HT-29 (cell line): ENCODE results near the gene STAC3. TPM values are rescaled to one million over a fixed set of nuclear protein-coding genes. Genes with fewer than 3 reads are reported as not detected.
"Not testable (repeated sequence)": the region's sequence is repeated elsewhere in the genome, so short reads cannot be mapped to it uniquely, and the experiment has no call there.

Experiments used
- DNase-seq: peaks from one replicate; pipeline ENCODE4 v3.0.0-alpha.2; 2015; ENCODE audit warnings: low spot score
- total RNA-seq: library from RNA; depleted of rRNA; stranded (reverse); fragments of >200 nt; shearing (Covaris generic); gene quantifications from 2 replicates; pipeline ENCODE4 v1.2.3, GENCODE V29; 2014; rRNA removed

STAC3 gene
- total RNA-seq = 0.41 and 1.1 TPM in 2 replicates

DNA sequence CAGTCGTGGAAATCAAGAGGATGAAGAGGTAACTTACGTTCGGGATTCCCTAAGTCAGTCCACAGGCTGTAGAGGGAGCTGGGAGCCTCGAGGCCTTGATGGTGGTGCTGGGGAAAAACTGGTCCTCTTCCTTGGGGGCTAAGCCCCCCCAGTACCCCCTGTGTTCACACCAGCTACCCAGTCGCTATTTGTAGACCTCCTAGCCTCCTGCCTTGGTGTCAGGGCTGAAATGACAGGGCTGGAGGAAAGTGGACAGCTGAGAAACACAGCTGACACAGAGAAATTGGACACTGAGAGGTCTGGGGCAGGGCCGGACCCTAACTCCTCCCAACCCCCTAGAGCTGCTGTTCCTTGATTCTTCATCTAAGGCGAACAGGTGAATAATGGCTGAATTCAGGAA is at the start of gene STAC3:
TSS of gene STAC3 (minus strand) at position 232 of the 400 bp plus-strand sequence. CDS start 1,551 bp downstream, outside the sequence.
- no peak for DNase-seq

DNA sequence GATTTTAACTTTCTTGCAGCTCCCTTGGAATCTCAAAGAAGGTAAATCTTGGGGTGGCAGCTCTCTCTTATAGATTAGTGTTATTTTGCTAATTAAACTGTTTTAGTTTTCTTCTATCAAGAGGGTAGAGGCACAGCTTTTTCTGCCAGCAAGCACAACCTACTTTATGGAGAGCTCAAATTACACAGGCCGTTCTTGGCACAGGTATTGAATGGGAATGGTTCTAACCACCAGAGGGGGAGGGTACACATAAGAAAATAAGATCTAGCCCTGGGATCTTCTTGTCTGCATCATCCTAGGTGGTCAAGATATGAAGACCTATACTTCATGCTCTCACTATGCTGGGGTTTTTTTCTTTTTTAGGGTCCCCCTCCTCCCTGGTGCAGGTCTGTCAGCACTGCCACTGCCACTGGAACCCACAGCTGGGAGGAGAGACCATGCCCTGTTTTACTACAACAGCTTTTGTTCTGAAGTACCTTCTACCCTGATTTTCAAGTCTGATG is 48.6 kb upstream of the STAC3 start:
- DNase-seq = no peak

DNA sequence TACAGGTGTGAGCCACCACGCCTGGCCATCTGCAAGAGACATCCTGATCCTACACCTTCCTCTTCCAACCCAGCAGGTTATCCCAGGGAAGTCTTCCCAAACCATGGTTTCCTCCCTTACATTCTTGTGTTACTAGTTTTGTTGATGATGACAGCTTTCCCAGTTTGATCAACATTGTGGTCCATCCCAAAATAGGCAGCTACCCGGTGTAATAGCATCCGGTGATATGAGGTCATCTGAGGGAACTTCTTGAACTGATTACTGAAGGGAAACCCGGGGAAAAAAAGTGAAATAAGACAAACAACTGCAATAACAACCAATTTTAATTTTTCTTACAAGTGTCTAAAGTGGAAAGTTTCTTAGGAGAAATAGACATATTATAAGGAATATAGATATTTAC is 45.3 kb upstream of the STAC3 start:
- DNase-seq = no peak

DNA sequence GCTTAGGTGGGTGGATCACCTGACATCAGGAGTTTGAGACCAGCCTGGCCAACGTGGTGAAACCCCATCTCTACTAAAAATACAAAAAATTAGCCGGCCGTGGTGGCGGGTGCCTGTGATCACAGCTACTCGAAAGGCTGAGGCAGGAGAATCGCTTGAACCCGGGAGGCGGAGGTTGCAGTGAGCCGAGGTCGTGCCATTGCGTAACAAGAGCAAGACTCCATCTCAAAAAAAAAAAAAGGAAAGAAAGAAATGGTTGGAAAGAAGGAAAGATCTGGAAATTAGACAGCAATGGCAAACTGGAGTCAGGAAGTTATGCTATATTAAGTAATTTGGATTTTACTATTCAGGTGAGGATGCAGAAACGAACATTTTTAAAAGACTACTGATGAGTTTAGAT is 31.1 kb upstream of the STAC3 start:
- DNase-seq = not testable (repeated sequence)

DNA sequence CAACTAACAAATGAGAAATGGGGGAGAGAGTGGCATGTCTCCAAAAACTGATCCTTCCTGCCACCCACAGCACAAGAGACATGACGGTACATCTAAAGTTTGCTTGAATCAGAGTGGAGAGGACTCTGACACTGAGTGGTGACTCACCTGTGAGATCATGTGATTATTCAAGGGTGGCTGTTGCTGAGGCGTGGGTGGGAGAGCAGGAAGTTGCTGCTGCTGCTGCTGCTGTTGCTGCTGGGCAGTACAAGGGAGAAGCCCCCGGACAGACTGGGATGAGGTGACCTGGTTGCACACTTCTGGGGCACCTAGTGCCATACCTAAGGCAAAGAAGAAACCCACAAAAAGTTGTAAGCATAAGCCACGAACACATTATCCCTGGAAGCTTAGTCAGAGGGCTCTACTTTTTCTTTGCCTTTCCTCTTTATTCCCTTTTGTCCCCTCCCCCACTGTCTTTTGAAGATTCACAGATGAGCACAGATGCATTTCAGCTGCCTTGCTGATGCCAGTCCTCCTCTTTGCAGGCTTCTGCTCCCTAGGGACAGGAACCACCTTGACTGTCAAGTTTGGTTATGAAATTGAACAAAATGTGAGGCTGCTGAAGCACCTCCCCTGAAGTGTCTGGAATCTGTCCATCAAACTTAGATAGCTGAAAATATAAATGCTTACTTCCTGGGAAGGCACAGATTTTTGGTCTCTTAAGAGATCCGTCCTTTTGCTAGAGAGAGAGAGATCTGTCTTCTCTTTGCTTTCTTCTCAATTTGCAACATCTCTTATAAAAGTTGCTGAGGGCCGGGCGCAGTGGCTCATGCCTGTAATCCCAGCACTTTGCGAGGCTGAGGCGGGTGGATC is 29.4 kb upstream of the STAC3 start:
- peak; percentile 79 for DNase-seq

DNA sequence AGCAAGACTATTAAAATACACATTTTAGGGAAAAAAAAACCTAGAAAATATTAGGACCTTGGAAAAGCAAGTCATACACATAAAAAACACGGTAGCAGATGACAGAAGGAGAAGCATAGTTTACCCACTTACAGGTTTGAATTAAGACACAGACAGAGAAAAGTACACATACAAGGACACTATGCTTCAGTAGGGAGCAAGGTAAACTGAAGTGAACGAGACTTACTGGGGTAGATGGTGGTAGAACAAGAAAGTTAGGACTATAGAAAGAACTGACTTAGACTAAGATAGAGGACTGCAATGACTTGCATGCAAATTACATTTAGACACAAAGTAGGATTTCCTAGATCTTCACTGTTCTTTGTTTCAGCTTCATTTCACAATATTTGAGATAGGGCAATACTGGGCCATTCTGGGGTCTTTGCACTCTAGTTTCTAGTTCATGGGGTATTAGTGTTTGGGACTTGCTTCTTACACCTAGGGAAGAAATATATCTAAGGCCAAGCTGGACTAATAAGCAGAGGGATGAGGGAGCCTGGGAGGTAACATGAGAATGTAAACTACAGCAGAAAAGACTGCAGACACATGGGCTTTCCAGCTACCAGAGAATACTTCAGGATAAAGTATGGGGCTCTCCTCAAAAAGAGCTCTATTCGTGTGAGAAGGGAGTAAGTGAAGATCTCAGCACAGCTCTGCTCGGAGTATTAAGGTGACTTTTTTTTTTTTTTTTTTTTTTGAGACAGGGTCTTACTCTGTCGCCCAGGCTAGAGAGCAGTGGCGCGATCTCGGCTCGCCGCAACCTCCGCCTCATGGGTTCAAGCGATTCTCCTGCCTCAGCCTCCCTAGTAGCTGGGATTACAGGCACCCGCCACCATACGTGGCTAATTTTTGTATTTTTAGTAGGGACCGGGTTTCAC is 27.7 kb upstream of the STAC3 start:
- no peak for DNase-seq

DNA sequence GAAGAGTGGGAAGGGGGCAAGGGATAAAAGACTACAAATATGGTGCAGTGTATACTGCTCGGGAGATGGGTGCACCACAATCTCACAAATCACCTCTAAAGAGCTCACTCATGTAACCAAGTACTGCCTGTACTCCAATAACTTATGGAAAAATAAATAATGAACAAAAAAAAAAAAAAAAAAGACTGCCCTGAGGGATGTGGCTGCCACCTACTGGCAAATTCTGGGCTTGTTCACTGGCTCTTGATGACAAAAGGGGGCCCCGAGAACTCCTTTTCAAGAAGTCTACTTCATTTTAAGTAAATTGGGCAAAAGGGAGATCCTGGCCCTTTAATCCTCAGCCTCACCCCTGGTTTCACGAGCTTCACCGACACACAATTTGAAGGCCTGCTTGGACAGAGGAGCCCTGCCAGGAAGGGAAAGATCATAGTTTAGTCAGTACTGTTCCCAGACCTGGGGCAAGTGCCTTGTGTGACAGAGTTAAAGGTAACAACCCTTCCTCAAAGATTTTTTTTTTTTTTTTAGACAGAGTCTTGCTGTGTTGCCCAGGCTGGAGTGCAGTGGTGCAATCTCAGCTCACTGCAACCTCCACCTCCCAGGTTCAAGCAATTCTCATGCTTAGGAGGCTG is 26.1 kb upstream of the STAC3 start:
- peak; percentile 41 for DNase-seq

DNA sequence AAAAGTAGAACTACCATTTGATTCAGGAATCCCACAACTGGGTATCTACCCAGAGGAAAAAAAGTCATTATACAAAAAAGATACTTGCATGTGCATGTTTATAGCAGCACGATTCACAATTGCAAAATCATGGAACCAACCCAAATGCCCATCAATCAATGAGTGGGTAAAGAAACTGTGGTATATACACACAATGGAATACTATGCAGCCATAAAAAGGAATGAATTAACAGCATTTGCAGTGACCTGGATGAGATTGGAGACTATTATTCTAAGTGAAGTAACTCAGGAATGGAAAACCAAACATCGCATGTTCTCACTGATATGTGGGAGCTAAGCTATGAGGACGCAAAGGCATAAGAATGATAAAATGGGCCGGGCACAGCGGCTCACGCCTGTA is 25.2 kb upstream of the STAC3 start:
- not testable (repeated sequence) for DNase-seq

DNA sequence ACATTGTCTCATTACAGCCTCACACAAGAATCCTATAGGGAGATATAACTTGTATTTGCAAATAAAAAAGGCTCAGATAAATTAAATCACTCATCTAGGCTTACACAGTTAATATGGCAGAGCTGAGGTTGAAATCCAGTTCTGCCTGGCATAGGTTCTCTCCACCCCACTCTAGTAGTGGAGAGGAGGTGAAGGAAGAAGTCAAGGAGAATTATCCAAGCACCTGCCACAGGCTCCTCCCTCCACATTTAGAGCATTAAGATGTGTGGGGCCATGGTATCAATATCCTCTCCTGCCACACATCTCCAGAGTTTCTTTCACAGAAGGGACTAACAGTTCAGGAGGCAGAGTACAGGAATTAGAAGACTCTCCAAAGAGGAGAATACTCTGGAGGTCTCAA is 22.5 kb upstream of the STAC3 start:
- DNase-seq = no peak

DNA sequence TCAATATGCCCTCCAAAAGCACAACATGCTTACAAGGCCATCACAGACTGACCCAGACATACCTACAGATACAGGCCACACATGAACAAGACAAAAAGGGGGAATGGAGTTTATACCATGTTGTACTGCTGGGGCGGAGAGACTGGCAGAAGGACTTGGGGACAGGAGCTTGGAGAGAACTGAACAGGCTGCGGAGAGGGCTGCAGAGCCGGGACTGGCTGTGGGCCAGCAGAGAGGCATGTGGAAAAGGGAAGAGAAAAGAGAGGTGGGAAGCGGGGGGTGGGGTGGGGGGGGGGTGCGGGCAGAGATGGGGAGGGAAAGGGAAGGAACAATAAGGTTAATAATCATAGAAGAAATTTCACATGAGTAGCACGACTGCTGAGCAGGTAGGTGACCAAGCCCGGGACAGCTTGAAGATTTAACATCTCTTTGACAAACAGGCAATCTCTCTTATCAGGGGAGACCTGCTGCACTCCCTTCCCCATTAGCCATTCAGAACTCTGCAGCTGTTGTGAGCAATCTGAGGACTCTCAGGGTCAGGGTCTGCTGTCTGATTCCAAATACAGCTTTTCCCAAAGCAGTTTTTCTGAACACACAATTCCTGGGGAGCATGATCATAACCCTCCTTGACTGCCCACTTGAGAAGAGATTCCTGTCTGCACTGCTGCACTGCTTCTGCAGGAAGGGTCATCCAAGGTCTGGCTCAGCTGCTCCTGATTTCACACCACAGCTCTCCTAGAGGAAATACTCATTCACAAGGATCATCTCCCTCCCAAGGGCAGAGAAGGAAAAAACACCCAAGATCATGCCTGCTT is 21.6 kb upstream of the STAC3 start:
- no peak for DNase-seq

DNA sequence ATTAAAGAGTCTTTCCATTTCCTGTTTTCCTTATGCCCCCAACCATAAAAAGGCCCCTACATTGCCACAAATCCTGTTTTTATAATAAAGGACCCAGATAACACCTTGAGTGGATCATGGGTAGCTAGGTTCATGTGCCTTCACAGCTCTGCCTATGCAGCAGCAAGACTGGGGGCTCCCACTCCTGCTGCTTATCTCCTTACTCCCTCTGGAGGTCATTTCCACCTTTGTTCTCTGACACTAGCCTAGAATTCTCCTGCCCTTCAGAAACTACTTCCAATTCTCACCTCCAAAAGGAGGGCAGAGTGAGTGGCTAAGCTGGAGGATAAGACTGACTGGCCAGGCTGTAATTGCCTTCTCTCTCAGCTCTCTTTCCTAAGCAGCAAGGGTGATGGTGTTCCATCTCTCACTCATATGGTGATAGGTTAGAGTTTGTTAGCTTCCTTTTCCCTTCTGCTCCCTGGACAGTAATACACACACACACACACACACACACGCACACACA is 20.0 kb upstream of the STAC3 start:
- peak; percentile 6 for DNase-seq

DNA sequence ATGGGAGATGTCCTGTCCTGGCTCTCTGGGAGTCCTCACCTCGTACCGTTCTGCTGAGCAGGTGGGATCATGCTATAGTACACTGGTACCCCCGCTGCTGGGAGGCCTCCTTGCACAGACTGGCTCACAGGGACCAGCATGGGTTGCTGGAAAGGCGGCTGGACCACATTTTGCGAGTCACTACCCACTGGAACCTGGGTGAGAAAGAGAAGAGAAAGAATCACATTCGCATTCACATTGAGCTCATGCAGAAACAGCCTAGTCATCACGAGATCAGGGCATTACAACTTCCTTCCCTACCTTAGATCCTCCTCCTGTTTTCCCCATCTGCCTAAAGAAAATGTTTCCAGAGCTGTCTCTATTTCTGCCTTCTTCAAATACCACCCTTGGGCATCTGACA is 17.3 kb upstream of the STAC3 start:
- DNase-seq = no peak

DNA sequence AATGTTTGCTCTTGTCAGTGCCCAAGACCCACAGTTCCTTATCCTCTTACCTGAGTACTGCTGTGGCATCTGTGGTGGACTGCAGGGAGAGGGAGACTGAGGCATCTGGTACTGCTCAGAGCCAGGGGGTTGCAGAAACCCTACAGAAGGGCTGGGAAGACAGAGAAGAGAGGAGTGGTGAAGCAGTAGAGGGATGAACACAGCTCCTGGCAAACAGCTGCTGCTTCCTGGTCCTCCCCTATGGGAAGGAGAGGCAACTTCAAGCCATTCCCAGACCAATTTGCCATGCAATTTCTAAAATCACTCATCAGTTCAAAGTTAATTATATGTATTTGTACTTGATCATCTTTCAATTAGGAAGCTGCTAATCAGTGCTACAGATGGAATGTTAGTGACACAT is 15.7 kb upstream of the STAC3 start:
- no peak for DNase-seq

DNA sequence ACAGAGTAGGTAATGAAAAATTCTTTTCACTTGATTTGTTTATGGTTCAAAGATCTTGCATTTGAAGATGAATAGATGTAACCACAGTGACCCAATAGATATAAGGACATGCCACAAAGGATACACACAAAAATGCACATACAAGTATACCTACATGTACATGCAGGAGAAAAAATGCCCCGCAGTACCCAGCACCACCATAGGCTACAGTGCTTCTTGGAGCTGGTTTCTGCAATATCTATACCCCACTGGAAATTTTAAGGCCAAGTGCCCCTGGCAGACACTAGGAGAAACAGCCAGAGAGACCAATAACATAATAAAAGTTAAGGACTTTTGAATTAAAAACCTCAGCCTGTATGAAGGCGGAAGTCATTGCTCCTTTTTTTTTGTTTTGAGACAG is 12.1 kb upstream of the STAC3 start:
- no peak for DNase-seq

DNA sequence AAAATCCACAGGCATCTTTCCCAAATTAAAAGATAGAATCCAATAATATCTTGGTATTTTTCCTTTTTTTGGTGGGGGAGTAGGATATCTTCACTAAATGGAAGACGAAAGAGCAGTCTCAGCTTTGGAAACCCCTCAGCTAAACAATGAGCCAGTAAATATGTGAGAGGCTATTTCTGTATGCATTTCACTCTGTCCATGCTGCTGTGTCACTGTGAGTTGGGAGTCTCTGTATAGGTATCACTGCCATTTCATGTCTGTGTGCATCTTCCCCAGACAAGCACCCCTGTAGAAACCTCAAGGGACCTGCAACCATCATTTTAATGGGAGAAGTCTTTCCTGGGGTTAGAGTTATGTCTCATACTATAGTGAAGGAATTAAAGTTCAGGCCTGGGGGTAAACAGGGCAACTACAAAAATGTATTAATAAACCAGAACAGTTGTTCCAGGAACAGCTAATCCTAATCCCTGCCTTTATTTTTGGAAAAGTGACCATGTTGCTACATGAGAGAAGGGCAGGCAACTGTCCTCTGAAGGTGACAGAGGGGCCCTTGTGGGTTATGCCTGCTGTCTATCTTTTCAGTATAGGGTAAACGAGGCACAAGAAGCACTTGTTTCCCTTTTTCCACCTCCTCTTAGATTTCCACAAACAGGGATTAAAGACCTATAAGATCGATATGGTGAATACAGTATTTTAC is 11.3 kb upstream of the STAC3 start:
- DNase-seq = no peak

DNA sequence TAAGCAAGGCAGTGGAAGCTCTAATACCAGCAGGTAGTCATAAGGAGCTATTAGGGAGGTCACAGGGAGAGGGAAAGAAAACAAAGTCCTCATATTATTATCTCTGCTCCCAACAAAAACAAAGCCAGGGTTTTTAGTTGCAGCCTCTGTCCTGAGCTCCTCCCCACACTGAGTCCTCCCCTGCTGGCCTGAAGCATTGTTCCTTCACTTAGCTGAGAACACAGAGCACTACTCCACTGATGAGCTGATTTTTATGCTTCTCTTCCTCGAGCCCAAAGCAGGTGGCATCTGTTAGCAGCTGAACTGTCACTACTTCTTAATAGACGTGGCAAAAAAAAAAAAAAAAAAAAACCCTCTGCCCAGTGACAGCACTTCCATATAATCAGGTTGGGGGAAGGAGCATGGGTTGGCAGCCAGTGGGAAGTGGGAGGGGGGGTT is 10.5 kb upstream of the STAC3 start:
- DNase-seq = no peak

DNA sequence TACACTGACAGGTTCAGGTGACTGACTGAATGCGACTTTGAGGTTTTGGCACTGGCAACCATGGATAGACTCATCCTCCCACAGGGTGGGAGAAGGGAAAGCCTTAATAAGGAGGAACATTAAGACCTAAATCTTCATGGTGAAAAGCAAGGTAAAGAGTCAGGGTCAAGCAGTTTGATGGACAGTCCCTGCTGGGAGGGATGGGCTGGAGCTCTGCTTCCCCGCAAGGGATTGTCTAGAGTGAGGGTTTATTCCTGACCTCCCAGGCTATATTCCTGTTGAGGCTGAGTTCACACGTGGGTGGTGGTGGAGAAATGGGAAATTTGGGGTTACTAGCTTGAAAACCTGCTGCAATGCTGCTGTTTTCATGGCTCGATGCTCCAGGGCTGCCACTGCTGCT is 9.4 kb upstream of the STAC3 start:
- DNase-seq = no peak

DNA sequence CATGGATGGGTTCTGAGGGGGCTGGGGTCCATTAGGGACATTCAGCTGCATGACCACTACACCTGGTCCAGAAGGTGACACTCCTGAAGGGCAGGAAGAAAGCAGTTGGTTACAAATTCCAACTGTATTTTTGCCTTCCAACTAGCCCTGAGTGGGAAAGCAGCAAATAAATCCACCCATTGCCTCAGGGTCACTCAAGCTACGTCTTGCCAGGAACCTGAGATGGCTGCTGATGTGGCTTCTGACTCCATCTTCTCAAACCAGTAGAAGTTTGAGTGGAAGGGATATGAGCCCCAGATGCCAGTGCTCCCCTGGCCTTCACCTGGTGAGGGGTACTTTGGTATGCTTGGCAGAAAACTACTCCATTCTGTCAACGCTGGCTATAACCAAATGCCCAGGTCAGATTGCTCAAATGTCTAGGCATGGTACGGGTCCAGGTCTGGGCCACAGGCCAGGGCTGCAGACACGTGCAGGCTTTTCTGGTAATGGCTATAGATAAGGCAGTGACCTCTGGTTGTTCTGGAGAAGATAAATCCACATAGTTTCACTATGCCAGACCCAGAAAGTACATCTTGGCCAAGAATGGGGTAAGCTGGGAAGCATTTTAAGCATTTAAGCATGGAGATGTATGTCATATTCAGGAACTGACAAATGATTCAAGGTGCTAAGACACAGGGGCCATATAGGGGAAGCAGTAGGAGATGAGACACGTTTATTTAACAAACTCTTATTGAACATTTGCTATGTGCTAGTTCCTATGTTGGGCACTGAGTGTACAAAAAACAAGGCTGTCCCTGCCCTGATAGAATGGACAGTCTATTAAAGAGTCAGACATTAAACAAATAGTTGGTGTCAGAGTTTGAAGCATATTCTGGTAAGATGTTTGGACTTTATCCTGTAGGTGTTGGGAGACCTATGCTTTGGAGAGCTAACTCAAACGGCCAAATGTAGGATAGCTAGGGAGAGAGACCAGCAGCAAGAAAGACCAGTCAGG is 8.3 kb upstream of the STAC3 start:
- no peak for DNase-seq

DNA sequence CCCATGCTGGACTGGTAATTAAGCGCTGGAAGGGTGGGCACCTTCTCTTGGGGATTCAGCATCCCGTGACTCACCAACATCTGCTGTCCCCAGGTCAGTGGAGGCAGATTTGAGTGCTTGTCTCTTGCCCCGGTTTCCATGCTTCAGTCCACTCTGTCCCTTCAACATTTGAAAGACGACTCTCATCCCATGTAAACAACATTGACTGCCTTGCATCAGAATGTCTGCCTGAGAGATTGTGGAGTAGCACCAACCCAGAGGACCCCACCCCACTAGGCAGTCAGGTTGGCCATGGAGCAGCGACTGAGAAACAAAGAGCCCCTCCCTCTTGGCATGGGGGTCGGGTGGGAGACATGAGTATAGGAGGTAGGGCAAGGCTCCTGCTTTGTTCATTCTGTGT is 4.9 kb upstream of the STAC3 start:
- no peak for DNase-seq
